Measurements from ENCODE around the gene FRMD6.

GRCh38 chr14:51620056-51620455 lies 31.7 kb upstream of the FRMD6 start:
- TF ChIP-seq GATA2 (IDR thresholded peaks at IDR 0.05; ENCODE audit: low read depth, low read length) (no peak), GATA3 (IDR thresholded peaks at IDR 0.05; ENCODE audit: low read depth, low read length) (no peak)
